Vagina (tissue), 2 donors: Measurements from ENCODE around the gene SSTR5.

Experiments
- POLR2AphosphoS5 ChIP-seq, 2 donors: sonication (generic); formaldehyde crosslinking; IDR thresholded peaks; one replicate each; pipeline ENCODE4 v1.9.0; 2017; ENCODE audit warnings: antibody characterized with exemption in 2 of 2, mild to moderate bottlenecking in 2 of 2, low read depth in 1 of 2; ENCODE audit not compliant: insufficient read depth in 1 of 2
- TF ChIP-seq, protein P1 (sequence below), 3 experiments: fragments of 450-650 bp in 2 of 3; fragments of 200-600 bp in 1 of 3; sonication (generic) in 1 of 3; IDR thresholded peaks; one replicate each; pipeline ENCODE4 v1.5.1; 2017 to 2019; ENCODE audit warnings: antibody characterized with exemption in 3 of 3, mild to moderate bottlenecking in 2 of 3, moderate library complexity in 2 of 3

DNA sequence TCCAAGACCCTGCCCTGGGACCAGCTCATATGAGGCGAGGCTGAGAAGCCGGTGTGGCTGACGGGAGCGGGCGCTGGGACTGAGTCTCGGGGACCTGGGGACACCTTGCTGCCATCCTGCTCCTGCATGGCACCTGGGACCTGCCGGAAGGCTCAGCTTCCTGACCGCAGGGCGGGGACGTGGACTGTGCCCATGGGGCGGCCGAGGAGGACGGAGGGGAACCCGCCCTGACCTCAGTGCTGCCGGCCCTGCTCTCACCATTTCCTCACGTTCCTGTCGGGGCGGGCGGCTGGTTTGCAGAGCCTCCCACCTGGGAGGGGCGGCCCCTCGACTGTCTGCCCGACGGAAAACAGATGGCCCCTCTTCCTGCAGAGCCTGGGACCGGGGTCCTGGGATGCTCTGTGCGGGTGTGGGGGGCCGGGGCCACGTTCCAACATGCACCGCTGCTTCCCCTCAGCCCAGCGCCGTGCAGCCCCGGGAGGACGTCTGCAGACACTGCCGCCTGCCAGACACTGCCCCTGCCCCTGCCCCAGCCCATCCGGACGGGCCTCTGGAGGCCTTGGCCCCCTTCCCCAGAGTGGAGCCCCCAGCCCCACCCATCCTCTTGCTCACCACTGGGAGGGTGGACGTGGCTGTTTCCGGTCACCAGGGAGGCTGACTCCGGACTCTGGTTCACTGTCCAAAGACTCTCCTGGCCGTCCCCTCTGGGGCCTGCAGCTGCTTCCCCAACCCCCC, 43.9 kb upstream of the SSTR5 start:
- no peak for TF ChIP-seq POLR2AphosphoS5 (IDR thresholded peaks at IDR 0.05; ENCODE audit: insufficient read depth in 1 of 2, low read depth in 1 of 2)
- TF ChIP-seq, protein P1, sequence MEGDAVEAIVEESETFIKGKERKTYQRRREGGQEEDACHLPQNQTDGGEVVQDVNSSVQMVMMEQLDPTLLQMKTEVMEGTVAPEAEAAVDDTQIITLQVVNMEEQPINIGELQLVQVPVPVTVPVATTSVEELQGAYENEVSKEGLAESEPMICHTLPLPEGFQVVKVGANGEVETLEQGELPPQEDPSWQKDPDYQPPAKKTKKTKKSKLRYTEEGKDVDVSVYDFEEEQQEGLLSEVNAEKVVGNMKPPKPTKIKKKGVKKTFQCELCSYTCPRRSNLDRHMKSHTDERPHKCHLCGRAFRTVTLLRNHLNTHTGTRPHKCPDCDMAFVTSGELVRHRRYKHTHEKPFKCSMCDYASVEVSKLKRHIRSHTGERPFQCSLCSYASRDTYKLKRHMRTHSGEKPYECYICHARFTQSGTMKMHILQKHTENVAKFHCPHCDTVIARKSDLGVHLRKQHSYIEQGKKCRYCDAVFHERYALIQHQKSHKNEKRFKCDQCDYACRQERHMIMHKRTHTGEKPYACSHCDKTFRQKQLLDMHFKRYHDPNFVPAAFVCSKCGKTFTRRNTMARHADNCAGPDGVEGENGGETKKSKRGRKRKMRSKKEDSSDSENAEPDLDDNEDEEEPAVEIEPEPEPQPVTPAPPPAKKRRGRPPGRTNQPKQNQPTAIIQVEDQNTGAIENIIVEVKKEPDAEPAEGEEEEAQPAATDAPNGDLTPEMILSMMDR (IDR thresholded peaks at IDR 0.05), result no peak
